ENCODE measurements around the gene SLIT3. TPM values are rescaled to one million over a fixed set of nuclear protein-coding genes. Genes with fewer than 3 reads are reported as not detected.

The SLIT3 gene
- total and polyA plus RNA-seq, 2 donors (not counting 3 experiments of a cell fraction or from before 2014, with no cell fraction given), result 0.90 to 1.0 TPM

GRCh38 chr5:169039592-169039991, 261.3 kb downstream of the SLIT3 start:
- Histone ChIP-seq H3K4me2 (ENCODE audit: insufficient read depth, low read length) (no peak overlapping the region), H3K9me3 (replicated peaks; ENCODE audit: control insufficient read depth, insufficient read depth, low read length) (no peaks in the 10 kb centered on the region), H3K4me1 (ENCODE audit: control insufficient read depth, extremely low read depth, insufficient read depth, low read length) (no peaks in the 10 kb centered on the region), H3K79me2 (ENCODE audit: control insufficient read depth, insufficient read depth, low read length) (no peaks in the 10 kb centered on the region), H3K9ac (replicated peaks; ENCODE audit: extremely low read depth, insufficient read depth, low read length) (no peak overlapping the region), H4K20me1 (replicated peaks; ENCODE audit: control insufficient read depth, extremely low read depth, insufficient read depth, low read length) (no peaks in the 10 kb centered on the region), H3K9me1 (replicated peaks; ENCODE audit: control insufficient read depth, extremely low read depth, insufficient read depth, low read length) (no peaks in the 10 kb centered on the region), H3K27ac (ENCODE audit: insufficient read depth, low read depth, low read length) (no peak overlapping the region), H3K27me3 (ENCODE audit: control insufficient read depth in 2 of 2, insufficient read depth in 2 of 2, low read length in 2 of 2) (no peaks in the 10 kb centered on the region), H2AFZ (ENCODE audit: low read depth, low read length) (no peak overlapping the region), H3K4me3 (replicated peaks in 1 of 3; ENCODE audit: insufficient read depth in 1 of 3, low read depth in 1 of 3, low read length in 3 of 3) (no peak overlapping the region), H3K36me3 (ENCODE audit: control insufficient read depth in 2 of 2, extremely low read depth in 1 of 2, insufficient read depth in 2 of 2, low read length in 2 of 2) (no peaks in the 10 kb centered on the region)
- no TSS peak for BruUV-seq (replicated peaks)
- no peak for TF ChIP-seq MYC (IDR thresholded peaks at IDR 0.05; ENCODE audit: low read depth, low read length)
- TF ChIP-seq EZH2 (IDR thresholded peaks at IDR 0.05; ENCODE audit: borderline replicate concordance, low read depth, low read length, severe bottlenecking), result no peak
- no peak for TF ChIP-seq POLR2AphosphoS5 (IDR thresholded peaks at IDR 0.05; ENCODE audit: insufficient read depth, low read depth, low read length)
- TF ChIP-seq CTCF (IDR thresholded peaks at IDR 0.05; ENCODE audit: extremely low read depth in 1 of 2, insufficient read depth in 1 of 2, low read depth in 1 of 2, low read length in 2 of 2), result no peak
- TF ChIP-seq POLR2A (IDR thresholded peaks at IDR 0.05; ENCODE audit: low read depth, low read length), result no peak
- TF ChIP-seq, protein P1, sequence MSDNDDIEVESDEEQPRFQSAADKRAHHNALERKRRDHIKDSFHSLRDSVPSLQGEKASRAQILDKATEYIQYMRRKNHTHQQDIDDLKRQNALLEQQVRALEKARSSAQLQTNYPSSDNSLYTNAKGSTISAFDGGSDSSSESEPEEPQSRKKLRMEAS (IDR thresholded peaks at IDR 0.05; ENCODE audit: insufficient read depth, insufficient read length), result no peak
- TF ChIP-seq FOS (IDR thresholded peaks at IDR 0.05; ENCODE audit: borderline replicate concordance, insufficient read depth, low read length), result no peak
- no peak for TF ChIP-seq JUN (IDR thresholded peaks at IDR 0.05; ENCODE audit: borderline replicate concordance, insufficient read depth, insufficient read length, low read depth)
- no peak for TF ChIP-seq GATA2 (IDR thresholded peaks at IDR 0.05; ENCODE audit: insufficient read depth, insufficient read length, low read depth, low read length)
- intact Hi-C loops (cut with micrococcal nuclease) (no loop called here), dilution Hi-C loops (cut with MboI; ENCODE audit: extremely low pct_ligation_motif_present, low sequenced_read_pairs) (no loop called here)
- ChIA-PET POLR2A (no interaction called here), CTCF (no interaction called here)
- DNase-seq (ENCODE audit: low read depth, low spot score) (no peak), FAIRE-seq (no peak)
